Amniotic stem cell (primary cell): ENCODE data around the gene HCN4.
"Not testable (repeated sequence)": the region's sequence is repeated elsewhere in the genome, so short reads cannot be mapped to it uniquely, and the experiment has no call there.

Experiments used
- DNase-seq: peaks from one replicate; lab custom pipeline; 2025; lab: John Stamatoyannopoulos, UW

The HCN4 gene

DNA sequence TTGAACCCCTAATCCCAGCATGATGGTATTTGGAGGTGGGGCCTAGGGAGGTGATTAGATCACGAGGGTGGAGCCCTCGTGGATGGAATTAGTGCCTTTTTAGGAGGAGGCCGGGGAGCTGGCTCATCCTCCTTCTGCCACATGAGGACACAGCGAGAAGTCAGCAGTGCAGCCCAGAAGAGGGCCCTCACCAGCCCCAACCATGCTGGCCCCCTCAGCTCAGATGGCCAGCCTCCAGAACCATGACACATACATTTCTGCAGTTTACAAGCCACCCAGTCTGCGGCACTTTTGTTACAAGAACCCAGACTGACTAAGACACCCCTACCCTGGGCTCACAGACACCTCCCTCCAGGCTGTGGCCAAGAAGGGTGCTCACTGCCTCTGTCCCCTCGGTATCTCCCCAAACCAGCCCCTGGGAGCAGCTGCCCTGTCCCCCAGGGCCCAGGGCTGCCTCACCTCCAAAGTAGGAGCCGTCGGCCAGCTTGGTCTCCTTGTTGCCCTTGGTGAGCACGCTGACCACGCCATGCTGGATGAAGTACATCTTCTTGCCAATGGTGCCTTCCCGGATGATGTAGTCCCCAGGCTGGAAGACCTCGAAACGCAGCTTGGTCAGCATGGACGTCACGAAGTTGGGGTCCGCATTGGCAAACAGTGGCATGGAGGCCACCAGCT, 44.1 kb downstream of the HCN4 start:
- DNase-seq, result no peak

DNA sequence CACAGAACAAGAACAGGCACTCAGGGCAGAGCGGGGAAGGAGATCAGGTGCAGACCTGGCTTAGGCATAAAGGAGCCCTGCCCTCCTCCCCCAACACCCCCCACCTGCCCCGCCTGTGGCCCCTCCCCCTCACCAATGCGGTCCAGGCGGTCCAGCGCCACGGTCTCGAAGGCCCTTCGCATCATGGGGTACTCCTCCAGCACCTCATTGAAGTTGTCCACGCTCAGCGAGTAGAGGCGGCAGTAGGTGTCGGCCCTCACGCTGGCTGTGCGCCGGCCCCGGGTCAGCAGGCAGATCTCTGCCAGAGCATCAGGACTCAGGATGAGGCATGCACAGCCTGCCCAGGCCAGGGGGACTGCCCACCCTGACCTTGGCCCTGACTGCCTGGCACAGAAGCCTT, 44.8 kb downstream of the HCN4 start:
- no peak for DNase-seq

DNA sequence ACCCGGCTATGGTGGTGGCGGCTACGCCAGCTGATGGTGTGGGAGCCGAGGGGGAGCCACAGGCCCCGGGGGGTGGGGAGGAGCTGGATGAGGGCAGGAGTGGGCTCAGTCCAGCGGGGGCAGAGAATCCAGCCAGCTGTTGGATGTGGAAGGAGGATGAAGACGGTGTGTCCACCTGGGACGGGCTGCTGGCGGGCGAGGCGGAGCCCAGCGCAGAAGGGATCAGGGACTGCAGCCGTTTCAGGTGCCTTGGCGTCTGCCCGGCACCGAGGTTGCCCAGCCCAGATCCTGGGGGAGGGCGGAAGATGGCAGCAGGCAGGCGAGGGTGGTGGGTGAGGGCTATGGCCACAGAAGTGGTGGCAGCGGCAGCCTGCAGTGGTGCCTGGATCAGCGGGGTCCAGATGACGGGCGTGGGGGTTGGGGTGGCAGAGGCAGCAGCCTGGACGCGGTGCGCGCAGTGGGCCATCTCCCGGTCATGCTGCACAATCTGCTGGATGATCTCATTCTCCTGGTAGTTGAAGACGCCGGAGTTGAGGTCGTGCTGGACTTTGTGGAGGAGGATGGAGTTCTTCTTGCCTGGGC, 45.3 kb downstream of the HCN4 start:
- DNase-seq, result no peak

DNA sequence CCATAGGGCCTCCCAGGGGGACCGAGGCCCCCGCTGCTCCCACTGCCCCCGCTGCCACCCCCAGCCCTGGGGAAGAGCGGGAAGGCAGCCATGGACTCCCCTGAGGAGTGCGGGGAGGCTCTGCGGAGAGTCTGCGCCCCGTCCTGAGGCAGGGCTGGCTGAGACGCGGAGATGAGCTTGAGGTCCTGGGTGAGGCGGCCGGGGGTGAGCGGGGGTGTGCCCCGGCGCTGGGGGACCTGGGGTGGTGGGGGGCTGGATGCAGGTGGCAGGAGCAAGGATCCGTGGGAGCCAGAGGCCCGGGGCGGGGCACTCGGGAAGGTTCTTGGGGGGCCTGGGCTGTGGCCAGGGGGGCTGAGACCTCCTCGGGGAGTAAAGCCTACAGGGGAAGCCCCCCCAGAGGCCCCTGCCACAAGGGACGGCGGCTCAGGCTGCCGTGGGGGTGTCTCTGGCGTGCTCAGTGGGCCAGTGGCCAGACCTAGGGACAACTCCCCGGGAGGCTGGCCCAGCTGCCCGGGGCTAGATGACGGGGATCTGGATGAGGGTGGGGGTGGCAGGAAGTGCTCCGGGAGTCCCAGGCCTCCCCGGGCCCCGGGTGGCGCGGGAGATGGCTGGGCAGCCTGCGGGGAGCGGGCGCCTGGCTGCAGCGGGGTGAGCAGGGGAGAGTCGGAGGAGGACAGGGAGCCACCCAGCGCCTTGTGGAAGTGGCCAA, 45.9 kb downstream of the HCN4 start:
- no peak for DNase-seq

DNA sequence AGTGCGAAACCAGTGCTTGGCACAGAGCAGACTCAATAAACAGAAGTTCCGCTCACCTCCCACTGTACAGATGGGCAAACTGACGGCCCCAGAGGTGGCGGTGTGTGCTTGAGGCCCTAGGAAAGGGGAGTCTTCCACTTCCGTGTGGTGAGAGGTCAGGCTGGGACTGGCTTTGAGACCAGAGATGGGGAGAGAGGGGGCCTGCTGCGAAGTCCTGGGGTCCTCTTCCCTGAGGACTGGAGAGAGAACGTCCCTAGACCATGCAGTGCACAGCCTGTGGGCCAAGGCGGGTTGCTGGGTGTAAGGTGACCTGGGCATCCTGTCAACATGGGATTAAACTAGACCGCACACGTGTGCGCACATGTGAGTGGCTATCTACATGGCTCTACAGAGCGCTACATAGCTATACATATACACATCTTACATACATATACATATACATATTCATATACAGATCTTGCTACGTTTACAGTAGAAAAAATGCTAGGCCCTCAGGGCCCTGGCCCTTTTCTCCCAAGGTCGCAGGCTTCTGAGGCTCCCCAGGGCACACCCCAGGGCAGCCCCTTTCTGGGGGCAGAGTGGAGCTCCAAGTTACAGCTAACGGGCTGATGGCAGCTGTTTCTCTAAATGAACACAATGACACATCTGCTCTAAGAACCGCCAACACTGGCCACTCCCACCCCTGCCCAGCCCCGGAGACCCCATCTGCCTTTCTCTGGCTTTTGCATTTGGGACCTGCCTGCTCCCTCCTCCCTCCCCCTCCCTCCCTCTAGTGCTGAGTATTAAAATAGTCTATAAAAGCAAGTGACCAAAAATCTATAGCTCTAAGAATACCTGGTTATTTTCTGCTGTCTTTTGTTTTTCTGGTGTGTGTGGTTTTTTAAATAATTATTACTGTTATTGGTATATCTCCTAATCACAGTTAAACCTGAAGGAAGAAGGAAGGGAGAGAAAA, 47.0 kb downstream of the HCN4 start:
- DNase-seq, result no peak

DNA sequence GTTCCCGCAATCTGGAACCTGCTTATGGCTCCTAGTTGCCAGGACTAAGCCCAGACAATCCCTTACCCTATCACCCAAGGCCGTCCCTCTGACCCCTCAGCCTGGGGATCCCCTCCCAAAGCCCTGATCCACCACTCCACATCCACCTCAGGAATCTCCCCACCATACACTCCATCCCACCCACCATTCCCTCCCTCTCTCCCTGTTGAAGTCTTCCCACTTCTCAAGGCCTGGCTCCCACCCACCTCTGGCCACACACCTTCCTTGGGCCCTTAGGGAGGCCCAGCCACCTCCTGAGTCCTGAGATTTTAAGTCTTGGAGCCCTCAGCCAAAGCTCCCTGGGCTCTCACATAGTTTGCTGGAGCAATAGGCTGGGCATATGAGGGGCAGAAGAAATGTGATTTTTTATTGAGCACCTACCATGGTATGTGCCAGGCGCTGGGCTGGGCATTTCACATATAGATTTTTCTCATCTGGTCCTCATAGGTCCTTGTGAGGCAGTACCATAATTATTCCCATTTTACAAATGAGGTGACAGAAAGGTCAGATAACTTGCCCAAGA, 48.1 kb downstream of the HCN4 start:
- DNase-seq, result no peak

DNA sequence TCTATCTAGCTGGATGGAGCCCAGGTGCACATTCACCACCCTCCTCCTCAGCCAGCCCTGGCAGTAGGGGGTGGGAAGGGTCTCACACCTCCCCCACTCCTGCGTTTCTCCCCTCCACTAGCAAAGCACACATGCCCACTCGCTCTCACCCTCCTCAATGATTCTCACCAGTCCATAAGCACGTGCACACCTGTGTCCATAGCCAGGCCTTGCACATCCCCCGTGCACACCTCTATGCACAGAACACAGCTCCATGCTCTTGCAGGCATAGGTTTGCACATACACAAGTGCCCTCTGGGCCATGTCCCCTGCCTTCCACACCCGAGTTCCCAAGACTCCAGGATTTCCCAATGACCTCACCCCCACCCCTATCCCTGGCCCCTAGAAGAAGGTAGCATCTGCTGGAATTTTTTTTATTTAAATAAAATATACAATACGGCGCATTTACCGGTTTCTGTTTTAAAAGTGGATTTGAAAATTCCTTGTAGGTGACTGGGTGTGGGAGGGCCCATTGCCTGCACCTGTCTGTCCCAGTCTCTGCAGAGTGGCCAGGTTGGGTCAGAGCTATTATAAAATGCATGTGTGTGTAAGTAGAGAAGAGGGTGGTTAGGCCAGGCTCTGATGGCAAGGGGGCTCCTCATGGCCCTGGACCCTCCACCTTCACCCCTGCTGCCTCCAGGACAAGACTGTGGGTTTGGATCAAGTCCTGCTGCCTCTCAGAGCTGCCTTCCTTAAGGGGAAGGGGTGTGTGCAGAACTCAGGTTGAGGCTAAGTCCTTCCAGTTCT, 49.1 kb downstream of the HCN4 start:
- no peak for DNase-seq

DNA sequence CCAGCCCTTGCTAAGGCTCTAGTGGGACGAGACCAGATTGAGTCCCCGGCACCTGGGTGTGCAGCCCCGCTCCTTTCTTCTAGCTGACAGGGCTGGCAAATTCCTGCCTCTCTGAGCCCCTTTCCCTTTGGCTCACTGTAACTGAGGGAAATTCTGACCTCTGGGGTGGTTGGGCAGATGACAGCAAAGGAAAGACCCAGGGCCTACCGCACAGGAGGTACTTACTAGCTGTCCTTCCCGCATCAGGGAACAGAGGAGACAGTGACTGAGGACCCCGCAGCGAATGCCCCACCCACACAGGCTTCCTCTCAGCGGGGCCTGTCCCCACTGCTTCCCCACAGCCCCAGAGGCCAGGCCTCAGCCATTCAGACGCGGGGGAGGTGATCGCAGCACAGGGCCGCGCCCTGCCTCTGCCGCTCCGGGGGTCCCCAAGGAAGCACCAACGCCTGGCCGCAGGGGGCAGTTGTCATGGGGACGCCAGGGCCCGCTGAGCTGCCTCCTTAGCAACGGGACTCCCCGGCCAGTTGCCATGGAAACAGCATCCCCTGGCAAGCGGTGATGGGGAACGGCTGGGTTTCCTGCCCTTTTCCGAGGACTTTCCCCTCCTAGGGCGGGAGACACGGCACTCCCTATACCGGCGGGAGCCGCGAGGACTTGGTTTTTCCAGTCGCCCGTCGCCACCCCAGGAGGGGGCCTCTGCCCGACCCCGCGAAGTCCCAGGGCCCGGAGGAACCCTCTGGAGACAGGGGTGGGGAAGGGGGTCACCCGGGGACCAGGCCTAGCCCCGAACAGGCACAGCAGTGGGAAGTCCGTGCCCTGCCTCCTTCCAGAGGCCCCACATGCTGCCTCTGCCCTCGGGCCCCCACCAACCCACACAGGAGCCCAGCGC, 50.1 kb downstream of the HCN4 start:
- no peak for DNase-seq

DNA sequence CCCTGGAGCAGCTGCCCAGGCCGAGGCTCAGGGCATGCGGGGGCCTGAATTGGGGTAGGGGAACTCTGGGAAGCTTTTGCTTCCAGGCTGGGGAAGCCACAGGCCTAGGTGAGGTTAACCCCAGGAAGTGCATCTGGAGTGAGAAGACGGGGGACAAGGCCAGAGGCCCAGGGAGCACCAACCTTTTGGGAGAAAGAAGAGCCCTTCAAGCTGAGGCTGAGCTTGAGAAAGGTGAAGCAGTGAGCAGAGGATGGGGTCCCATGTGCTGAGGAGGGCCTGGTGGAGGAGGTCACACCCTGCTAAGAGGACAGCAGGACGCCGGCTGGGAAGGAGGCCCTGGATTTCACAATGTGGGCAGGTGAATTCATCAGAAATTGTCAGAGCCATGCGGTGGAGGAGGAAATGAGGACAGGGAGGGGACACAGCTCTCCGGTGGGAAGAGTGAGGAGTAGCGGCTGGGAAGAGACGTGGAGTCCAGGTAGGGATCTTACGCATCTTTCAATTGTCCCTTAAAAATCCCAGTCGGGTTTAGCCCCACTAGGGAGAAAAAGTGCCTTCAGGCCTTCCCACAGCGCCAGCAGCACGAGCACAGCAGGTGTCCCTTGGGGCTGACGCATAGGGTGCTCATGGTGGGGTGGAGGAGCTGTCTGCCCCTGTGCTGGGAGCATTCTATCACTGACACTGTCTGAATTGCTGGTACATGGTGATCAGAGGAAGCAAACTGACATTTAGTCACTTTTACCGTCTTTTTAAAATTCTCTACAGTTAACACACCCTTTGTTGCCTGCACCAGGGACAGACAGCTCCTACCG, 50.9 kb downstream of the HCN4 start:
- DNase-seq, result no peak

DNA sequence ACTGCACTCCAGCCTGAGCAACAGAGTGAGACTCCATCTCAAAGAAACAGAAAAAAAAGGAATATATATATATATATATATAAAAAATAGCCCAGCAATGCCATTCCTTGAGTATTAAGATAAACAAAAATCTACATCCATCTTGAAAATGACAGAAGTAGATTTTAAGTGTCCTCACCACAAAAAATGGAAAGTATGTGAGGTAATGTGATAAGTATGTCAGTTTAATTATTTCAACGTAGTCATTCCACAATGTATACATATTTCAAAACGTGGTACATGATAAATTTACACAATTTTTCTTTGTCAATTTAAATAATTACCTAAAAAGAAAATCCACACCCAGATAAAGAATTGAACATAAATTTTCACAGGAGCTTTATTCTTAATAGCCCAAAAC, 54.9 kb downstream of the HCN4 start:
- DNase-seq, result no peak

DNA sequence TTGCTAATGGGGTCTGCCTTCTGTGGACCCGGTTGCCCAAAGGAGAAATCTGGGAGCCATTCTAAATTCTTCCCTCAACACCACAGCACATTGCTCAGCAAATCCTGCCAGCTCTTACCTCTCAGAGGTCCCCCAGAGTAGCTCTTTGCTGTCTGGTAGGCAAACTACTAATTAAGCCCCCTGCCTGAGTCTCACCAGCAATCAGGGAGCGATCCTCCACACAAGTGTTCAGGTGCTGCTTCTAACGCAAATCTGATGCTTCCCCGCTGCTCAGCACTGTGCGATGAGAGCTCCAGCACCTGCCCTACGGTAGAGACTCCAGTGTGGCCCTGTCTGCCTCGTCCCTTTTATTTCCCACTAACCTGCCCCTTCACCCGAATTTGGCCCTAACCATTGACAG, 60.5 kb downstream of the HCN4 start:
- no peak for DNase-seq

DNA sequence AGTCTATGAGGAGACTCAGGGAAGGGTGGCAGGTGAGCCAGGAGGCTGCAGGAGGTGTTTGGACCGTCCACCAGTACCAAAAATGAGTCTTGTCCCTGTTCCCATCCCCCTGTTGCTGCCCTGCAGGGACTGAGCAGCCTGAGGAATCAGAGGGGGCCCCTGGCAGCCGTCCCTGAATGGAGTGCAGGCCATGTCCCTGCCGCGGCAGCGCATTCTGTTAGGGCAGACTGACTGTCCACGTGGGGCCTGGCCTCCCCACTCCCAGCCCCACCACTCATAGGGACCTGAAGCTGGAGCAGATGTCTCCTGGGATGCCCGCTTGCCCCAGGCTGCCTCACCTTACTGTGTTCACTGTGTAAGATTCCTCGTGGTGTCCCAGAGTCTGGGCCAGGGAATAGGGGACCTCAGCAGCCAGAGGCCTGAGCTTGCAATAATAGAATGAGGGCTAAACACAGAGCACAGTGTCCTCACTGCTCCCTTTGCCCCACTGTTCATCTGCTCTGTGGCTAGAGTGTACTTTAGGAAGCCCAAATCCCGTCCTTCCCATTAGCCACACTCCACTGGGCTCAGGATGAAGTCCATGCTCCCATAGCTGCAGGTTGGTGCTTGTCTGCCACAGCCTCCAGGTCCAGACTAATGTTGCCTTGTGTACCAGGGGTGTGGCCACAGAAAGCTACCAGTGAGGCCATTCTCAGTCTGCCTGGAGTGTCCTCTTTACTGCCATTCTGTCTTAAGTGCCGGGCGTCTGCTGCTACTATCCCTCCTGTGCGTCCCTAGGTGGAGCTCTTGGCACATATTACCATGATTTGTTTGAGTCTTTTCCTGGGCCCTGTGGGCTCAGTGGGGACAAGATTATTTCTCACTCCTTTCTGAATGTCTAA, 63.2 kb downstream of the HCN4 start:
- peak; percentile 21 for DNase-seq

DNA sequence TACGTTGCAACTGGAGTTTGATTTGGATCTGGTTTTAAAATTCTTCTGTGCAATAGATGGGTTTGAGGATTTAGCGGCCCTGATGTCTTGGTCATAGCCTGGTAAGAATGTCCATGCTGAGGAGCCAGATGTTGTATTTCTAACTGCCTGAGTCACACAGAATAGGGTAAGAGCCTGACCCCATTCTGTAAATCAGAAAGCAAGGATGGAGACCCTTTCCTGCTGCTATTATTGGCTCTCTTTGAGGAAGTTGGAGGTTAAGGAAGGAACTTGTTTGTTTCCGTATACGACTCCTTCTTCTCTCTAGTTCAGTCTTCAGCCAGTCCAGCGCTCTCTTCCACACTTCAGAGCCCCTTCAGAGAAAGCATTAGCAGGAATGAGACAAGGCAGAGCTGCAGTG, 65.1 kb downstream of the HCN4 start:
- DNase-seq, result no peak

DNA sequence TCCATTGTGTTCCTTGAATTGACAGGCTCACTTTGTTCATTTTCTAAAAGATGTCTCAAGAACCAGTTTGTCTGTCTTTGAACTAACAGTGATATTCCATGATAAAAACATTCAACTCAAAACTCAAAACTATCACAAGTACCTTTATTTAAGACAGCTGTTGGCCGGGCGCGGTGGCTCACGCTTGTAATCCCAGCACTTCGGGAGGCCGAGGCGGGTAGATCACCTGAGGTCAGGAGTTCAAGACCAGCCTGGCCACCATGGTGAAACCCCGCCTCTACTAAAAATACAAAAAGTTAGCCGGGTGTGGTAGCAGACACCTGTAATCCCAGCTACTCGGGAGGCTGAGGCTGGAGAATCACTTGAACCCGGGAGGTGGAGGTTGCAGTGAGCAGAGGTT, 68.5 kb downstream of the HCN4 start:
- not testable (repeated sequence) for DNase-seq

DNA sequence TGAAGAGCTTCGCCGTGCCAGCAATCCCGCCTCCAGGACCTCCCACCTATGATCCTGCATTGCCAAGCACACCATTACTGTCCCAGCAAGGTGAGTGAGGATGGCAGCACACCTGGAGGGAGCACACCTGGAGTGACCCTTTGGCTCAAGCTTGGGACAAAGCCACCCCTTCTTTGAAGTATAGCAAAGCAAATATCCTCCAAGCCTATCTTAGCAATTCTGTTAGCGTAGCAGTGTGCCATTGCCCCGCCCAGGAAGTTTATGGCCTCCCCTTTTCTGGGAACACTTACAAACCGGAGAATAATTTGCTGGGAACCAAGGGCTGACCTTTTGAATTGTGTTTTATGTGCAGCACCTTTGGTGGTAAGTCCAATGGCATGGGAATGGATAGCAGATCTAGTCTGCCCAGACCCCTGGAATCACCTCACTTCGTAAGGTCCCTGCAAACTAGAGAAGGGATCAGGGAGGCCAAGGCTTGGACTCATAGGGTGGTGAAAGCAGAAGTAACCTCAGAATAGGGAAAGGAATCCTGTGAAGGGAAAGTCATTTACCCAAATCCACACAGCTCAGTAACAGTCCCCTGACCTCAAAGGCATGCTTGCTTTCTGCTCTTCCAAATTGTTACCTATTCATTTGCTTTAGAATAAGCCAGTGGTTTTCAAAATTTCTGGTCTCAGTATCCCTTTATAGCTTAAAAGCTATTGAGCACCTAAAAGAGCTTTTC, 70.1 kb downstream of the HCN4 start:
- DNase-seq, result no peak

DNA sequence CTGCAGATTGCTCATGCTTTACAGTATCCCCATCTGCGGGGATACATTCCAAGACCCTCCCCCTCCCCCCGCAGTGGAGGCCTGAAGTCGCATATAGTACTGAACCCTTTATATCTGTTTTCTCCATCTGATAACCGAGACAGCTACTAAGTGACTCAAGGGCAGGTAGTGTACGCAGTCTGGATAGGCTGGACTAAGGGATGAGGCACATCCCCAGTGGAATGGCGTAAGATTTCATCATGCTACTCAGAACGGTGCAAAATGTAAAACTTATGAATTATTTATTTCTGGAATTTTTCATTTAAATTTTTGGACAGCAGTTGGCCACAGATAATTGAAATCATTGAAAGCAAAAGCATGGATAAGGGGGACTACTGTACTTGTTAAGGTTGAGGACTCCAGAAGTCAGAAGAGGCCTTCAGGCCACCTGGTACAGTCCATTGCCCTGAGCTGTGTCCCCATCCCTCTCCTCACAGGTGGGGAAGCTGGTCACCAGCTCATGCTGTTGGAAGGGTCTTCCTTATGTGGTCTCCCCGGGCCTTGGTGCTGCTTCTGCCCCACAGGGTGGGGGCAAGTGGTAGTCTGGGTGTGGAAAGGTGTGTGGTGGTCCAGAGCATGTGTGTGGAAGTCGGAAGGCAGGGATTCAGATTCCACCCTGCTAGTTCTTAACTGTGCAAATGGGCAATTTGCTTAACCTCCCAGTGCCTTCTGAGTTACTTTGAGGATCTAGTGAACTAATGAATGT, 72.0 kb downstream of the HCN4 start:
- no peak for DNase-seq
